ENCODE measurements around the gene CCR5AS.

CCR5AS gene

GRCh38 chr3:46381625-46382024 is 25.2 kb downstream of the CCR5AS start:
- ChIA-PET CTCF (interaction anchor here (0.8 to 2.2 kb wide), 4 partner anchors 9 to 443 kb away, joined by 3 to 6 read pairs (median 4); no protein-coding TSS in a partner anchor), POLR2A (no interaction called here)
- Mint-ChIP-seq H3K27ac (no peak overlapping the region), H3K36me3 (no peaks in the 10 kb centered on the region), H3K4me1 (peaks cover 35% of the 10 kb centered on the region), H3K4me3 (no peak overlapping the region), H3K9me3 (peaks cover 4% of the 10 kb centered on the region; the same call in 1 of the 2 replicates), H3K27me3 (ENCODE audit: low read depth) (no peaks in the 10 kb centered on the region)
- no peak for ATAC-seq
- no peak for DNase-seq (ENCODE audit: low spot score)
- TF ChIP-seq ERG (CRISPR knock-in tag; IDR thresholded peaks at IDR 0.05) (no peak), JUN (CRISPR knock-in tag; IDR thresholded peaks at IDR 0.05) (no peak), SMAD3 (CRISPR knock-in tag; IDR thresholded peaks at IDR 0.05; ENCODE audit: borderline replicate concordance) (no peak), ETV6 (CRISPR knock-in tag; IDR thresholded peaks at IDR 0.05) (no peak), NFATC4 (CRISPR knock-in tag; IDR thresholded peaks at IDR 0.05) (no peak), HMGA2 (CRISPR knock-in tag; IDR thresholded peaks at IDR 0.05) (no peak), NR1H2 (CRISPR knock-in tag; IDR thresholded peaks at IDR 0.05) (no peak), GTF2I (CRISPR knock-in tag; conservative IDR thresholded peaks at IDR 0.05) (no peak), ZNF138 (CRISPR knock-in tag; conservative IDR thresholded peaks at IDR 0.05) (no peak), OVOL2 (CRISPR knock-in tag; IDR thresholded peaks at IDR 0.05; ENCODE audit: borderline replicate concordance) (no peak), NFYB (CRISPR knock-in tag; conservative IDR thresholded peaks at IDR 0.05; ENCODE audit: low read depth) (no peak), JAZF1 (CRISPR knock-in tag; IDR thresholded peaks at IDR 0.05) (no peak)

GRCh38 chr3:46380471-46381221 is 26.2 kb downstream of the CCR5AS start:
- POLR2A ChIA-PET = no interaction called here
- Mint-ChIP-seq H3K9me3 (no peaks in the 10 kb centered on the region), H3K27ac (no peak overlapping the region), H3K4me1 (peaks cover 39% of the 10 kb centered on the region), H3K36me3 (no peaks in the 10 kb centered on the region), H3K27me3 (ENCODE audit: low read depth) (no peaks in the 10 kb centered on the region), H3K4me3 (no peak overlapping the region)
- CTCF ChIA-PET = interaction anchor here (1.0 to 1.7 kb wide), 3 partner anchors 31 to 442 kb away, joined by 3 to 4 read pairs (median 4); no protein-coding TSS in a partner anchor
- no peak; the same call in 1 of the 2 replicates for ATAC-seq
- DNase-seq (ENCODE audit: low spot score) = no peak
- TF ChIP-seq TEAD1 (CRISPR knock-in tag; IDR thresholded peaks at IDR 0.05) (no peak), TP53 (CRISPR knock-in tag; IDR thresholded peaks at IDR 0.05) (no peak), CBFB (CRISPR knock-in tag; IDR thresholded peaks at IDR 0.05; ENCODE audit: low read depth) (no peak), KAT7 (CRISPR knock-in tag; IDR thresholded peaks at IDR 0.05; ENCODE audit: borderline replicate concordance) (no peak), CTCF (IDR thresholded peaks at IDR 0.05) (no peak), ZNF317 (CRISPR knock-in tag; IDR thresholded peaks at IDR 0.05; ENCODE audit: borderline replicate concordance, low read depth) (no peak), CDX4 (CRISPR knock-in tag; IDR thresholded peaks at IDR 0.05; ENCODE audit: borderline replicate concordance) (no peak), SOX15 (CRISPR knock-in tag; IDR thresholded peaks at IDR 0.05) (no peak), JUN (CRISPR knock-in tag; IDR thresholded peaks at IDR 0.05) (no peak), MYBL2 (CRISPR knock-in tag; IDR thresholded peaks at IDR 0.05) (no peak), USF1 (CRISPR knock-in tag; IDR thresholded peaks at IDR 0.05) (no peak), ZNF219 (CRISPR knock-in tag; IDR thresholded peaks at IDR 0.05; ENCODE audit: borderline replicate concordance) (no peak), TEAD4 (CRISPR knock-in tag; IDR thresholded peaks at IDR 0.05) (no peak), ZMAT4 (CRISPR knock-in tag; IDR thresholded peaks at IDR 0.05) (no peak), SP1 (CRISPR knock-in tag; conservative IDR thresholded peaks at IDR 0.05) (no peak), MAX (CRISPR knock-in tag; IDR thresholded peaks at IDR 0.05) (no peak), RELA (CRISPR knock-in tag; IDR thresholded peaks at IDR 0.05; ENCODE audit: borderline replicate concordance) (no peak), ZNF263 (CRISPR knock-in tag; IDR thresholded peaks at IDR 0.05; ENCODE audit: low read depth) (no peak), ZNF512 (CRISPR knock-in tag; IDR thresholded peaks at IDR 0.05; ENCODE audit: borderline replicate concordance) (no peak), ZNF121 (CRISPR knock-in tag; IDR thresholded peaks at IDR 0.05) (no peak)
